K562 (cell line): ENCODE measurements around the gene DPF1. TPM values are rescaled to one million over a fixed set of nuclear protein-coding genes. Genes with fewer than 3 reads are reported as not detected.

Source experiments
- ARID1B ChIP-seq: fragments of 450-650 bp; IDR thresholded peaks from 2 replicates; pipeline ENCODE4 v1.6.1; 2016; ENCODE audit warnings: antibody characterized with exemption, mild to moderate bottlenecking, inconsistent platforms
- BDP1 ChIP-seq: IDR thresholded peaks from 3 replicates; pipeline ENCODE4 v1.6.1; 2011; ENCODE audit not compliant: insufficient read length, insufficient read depth
- HNRNPL ChIP-seq: fragments of 200-400 bp; formaldehyde crosslinking; IDR thresholded peaks from 2 replicates; pipeline ENCODE4 v1.6.1; 2017; ENCODE audit warnings: low read depth, mild to moderate bottlenecking, low read length
- KLF16 ChIP-seq: IDR thresholded peaks from 2 replicates; pipeline ENCODE4 v1.6.1; 2016; ENCODE audit warnings: antibody characterized with exemption
- LARP7 ChIP-seq: fragments of 450-650 bp; IDR thresholded peaks from 2 replicates; pipeline ENCODE4 v1.6.1; 2016
- MAZ ChIP-seq, 2 experiments: fragments of 450-650 bp in 1 of 2; sonication (generic) in 1 of 2; formaldehyde crosslinking; IDR thresholded peaks in 1 of 2; conservative IDR thresholded peaks in 1 of 2; 2 replicates each; pipeline versions ENCODE4 v1.4.0 to v1.5.0; 2020; ENCODE audit warnings: mild to moderate bottlenecking in 1 of 2, missing genetic modification reagents in 1 of 2
- POLR2AphosphoS2 ChIP-seq: IDR thresholded peaks from 2 replicates; pipeline ENCODE4 v1.6.1; 2012; ENCODE audit warnings: low read length, improper control_type of control experiment
- POLR3G ChIP-seq: IDR thresholded peaks from 2 replicates; pipeline ENCODE4 v1.6.1; 2011; ENCODE audit not compliant: insufficient read length, insufficient replicate concordance; ENCODE audit errors: extremely low read depth
- RBBP5 ChIP-seq: fragments of 200-600 bp; sonication (generic); IDR thresholded peaks from 2 replicates; pipeline ENCODE4 v1.6.1; 2012; ENCODE audit warnings: borderline replicate concordance, mild to moderate bottlenecking, low read length, control low read depth, inconsistent platforms; ENCODE audit not compliant: insufficient read depth, poor library complexity, severe bottlenecking
- SIN3A ChIP-seq, 2 experiments: fragments of 150-350 bp in 1 of 2; IDR thresholded peaks; 2 replicates each; pipeline ENCODE4 v1.6.1; 2011 to 2016; ENCODE audit warnings: borderline replicate concordance in 2 of 2, low read depth in 2 of 2, low read length in 2 of 2, mild to moderate bottlenecking in 2 of 2, moderate library complexity in 2 of 2; ENCODE audit not compliant: control insufficient read depth in 1 of 2
- SMARCE1 ChIP-seq: fragments of 450-650 bp; IDR thresholded peaks from 2 replicates; pipeline ENCODE4 v1.7.1; 2016; ENCODE audit warnings: mild to moderate bottlenecking
- SMC3 ChIP-seq: conservative IDR thresholded peaks from 2 replicates; pipeline ENCODE4 v1.6.1; 2011; ENCODE audit warnings: low read depth, low read length, improper control_type of control experiment; ENCODE audit not compliant: insufficient read depth
- TAL1 ChIP-seq: fragments of 450-650 bp; IDR thresholded peaks from 2 replicates; pipeline ENCODE4 v1.6.1; 2016; ENCODE audit warnings: mild to moderate bottlenecking
- TSHZ1 ChIP-seq: fragments of 250-450 bp; sonication (Bioruptor Pico); IDR thresholded peaks from 2 replicates; pipeline ENCODE4 v1.4.0; 2020; ENCODE audit warnings: mild to moderate bottlenecking, moderate library complexity
- ZFX ChIP-seq: sonication (generic); formaldehyde crosslinking; IDR thresholded peaks from 2 replicates; pipeline ENCODE4 v1.8.0; 2022; ENCODE audit warnings: mild to moderate bottlenecking, missing genetic modification reagents, moderate library complexity
- ZKSCAN3 ChIP-seq: fragments of 250-450 bp; sonication (Bioruptor Pico); IDR thresholded peaks from 2 replicates; pipeline ENCODE4 v1.4.0; 2020
- ZNF764 ChIP-seq: fragments of 250-450 bp; sonication (Bioruptor Pico); IDR thresholded peaks from 2 replicates; pipeline ENCODE4 v1.4.0; 2020; ENCODE audit warnings: low read depth, mild to moderate bottlenecking, moderate library complexity
- ZNF778 ChIP-seq: fragments of 450-650 bp; formaldehyde crosslinking; IDR thresholded peaks from 2 replicates; pipeline ENCODE4 v1.4.0; 2020; ENCODE audit warnings: mild to moderate bottlenecking, moderate library complexity
- polyA plus RNA-seq, 8 experiments: library from polyadenylated mRNA; depleted of rRNA in 4 of 8; stranded (reverse) in 5 of 8; unstranded in 3 of 8; fragments of >200 nt; fragmentation: Nextera tagmentation in 2 of 8; fragmentation: Illumina TruSeq in 1 of 8; extraction: Ambion mirVana in 2 of 8; extraction: Trizol in 1 of 8; gene quantifications; 2 replicates each; pipeline versions ENCODE4 v1.2.1 to v1.2.3, GENCODE V29; 2011 to 2014; ENCODE audit warnings: inconsistent platforms in 1 of 8, missing spikeins in 1 of 8
- total RNA-seq, 7 experiments: library from RNA; depleted of rRNA in 6 of 7; stranded (reverse); fragments of >200 nt in 6 of 7; fragmentation: Illumina TruSeq in 2 of 7; extraction: Trizol in 2 of 7; gene quantifications; 2 replicates each; pipeline versions ENCODE4 v1.2.1 to v1.2.3, GENCODE V29; 2011 to 2021; ENCODE audit warnings: low replicate concordance in 1 of 7
- TF ChIP-seq, protein P1 (sequence below): sonication (generic); formaldehyde crosslinking; IDR thresholded peaks from 2 replicates; pipeline ENCODE4 v1.8.0; 2022; ENCODE audit warnings: missing genetic modification reagents, mild to moderate bottlenecking, moderate library complexity, borderline replicate concordance
- TF ChIP-seq, protein P2 (sequence below): fragments of 450-650 bp; formaldehyde crosslinking; IDR thresholded peaks from 2 replicates; pipeline ENCODE4 v1.4.0; 2022; ENCODE audit warnings: missing genetic modification characterization
- TF ChIP-seq, protein P3 (sequence below), 2 experiments: fragments of 250-450 bp in 1 of 2; fragments of 450-650 bp in 1 of 2; sonication (Bioruptor Pico) in 1 of 2; IDR thresholded peaks; 2 replicates each; pipeline versions ENCODE4 v1.6.1 to v1.8.0; 2016 to 2021; ENCODE audit warnings: mild to moderate bottlenecking in 2 of 2, moderate library complexity in 2 of 2, missing compliant biosample characterization in 1 of 2, missing genetic modification characterization in 1 of 2

DPF1 gene
- total and polyA plus RNA-seq, 9 of the 15 experiments (the other 6 are each of a cell fraction or from before 2014, with no cell fraction given): 0.10 to 5.7 (median 3.1) TPM

- TF ChIP-seq ZNF764 (no peak), POLR2AphosphoS2 (no peak), TSHZ1 (CRISPR knock-in tag) (no peak), KLF16 (no peak), HNRNPL (0 out of 2 replicates have a peak, but pooled peaks have one; percentile 43), TAL1 (no peak), ARID1B (0 out of 2 replicates have a peak, but pooled peaks have one; percentile 29), ZKSCAN3 (CRISPR knock-in tag) (no peak), ZFX (no peak), SIN3A (IDR thresholded peaks at IDR 0.05; ENCODE audit: borderline replicate concordance in 2 of 2, control insufficient read depth in 1 of 2, low read depth in 2 of 2, low read length in 2 of 2) (peak; percentile 44 to 54; a peak in 1 of 4 replicates), POLR3G (no peak), BDP1 (no peak), MAZ (CRISPR knock-in tag; conservative IDR thresholded peaks at IDR 0.05 in 1 of 2, IDR thresholded peaks at IDR 0.05 in 1 of 2) (peak in 1 of 2 experiments; percentile 69; a peak in 2 of 4 replicates), SMC3 (peak; percentile 56; the same call in 1 of the 2 replicates), SMARCE1 (peak; percentile 46; the same call in 1 of the 2 replicates), LARP7 (peak; percentile 75; the same call in 1 of the 2 replicates), RBBP5 (peak; percentile 52), ZNF778 (CRISPR knock-in tag) (no peak)
- TF ChIP-seq, protein P1, sequence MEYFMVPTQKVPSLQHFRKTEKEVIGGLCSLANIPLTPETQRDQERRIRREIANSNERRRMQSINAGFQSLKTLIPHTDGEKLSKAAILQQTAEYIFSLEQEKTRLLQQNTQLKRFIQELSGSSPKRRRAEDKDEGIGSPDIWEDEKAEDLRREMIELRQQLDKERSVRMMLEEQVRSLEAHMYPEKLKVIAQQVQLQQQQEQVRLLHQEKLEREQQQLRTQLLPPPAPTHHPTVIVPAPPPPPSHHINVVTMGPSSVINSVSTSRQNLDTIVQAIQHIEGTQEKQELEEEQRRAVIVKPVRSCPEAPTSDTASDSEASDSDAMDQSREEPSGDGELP (CRISPR knock-in tag): 0 out of 2 replicates have a peak, but pooled peaks have one; percentile 11
- TF ChIP-seq, protein P2, sequence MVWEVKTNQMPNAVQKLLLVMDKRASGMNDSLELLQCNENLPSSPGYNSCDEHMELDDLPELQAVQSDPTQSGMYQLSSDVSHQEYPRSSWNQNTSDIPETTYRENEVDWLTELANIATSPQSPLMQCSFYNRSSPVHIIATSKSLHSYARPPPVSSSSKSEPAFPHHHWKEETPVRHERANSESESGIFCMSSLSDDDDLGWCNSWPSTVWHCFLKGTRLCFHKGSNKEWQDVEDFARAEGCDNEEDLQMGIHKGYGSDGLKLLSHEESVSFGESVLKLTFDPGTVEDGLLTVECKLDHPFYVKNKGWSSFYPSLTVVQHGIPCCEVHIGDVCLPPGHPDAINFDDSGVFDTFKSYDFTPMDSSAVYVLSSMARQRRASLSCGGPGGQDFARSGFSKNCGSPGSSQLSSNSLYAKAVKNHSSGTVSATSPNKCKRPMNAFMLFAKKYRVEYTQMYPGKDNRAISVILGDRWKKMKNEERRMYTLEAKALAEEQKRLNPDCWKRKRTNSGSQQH (CRISPR knock-in tag): peak; percentile 90
- TF ChIP-seq, protein P3, sequence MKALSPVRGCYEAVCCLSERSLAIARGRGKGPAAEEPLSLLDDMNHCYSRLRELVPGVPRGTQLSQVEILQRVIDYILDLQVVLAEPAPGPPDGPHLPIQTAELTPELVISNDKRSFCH (CRISPR knock-in tag; IDR thresholded peaks at IDR 0.05): no peak
- TF ChIP-seq, protein P3 (tag; IDR thresholded peaks at IDR 0.05): peak; percentile 61
Measured at GRCh38 chr19:38224014-38224862, at the start of gene DPF1 (continued).
